Right forelimb (tissue), 1 donor: Measurements from ENCODE around the gene SLC25A43.
"Not testable (repeated sequence)": the region's sequence is repeated elsewhere in the genome, so short reads cannot be mapped to it uniquely, and the experiment has no call there.

Source experiments
- DNase-seq: peaks from one replicate; pipeline ENCODE4 v3.0.0-alpha.2; 2018

Gene SLC25A43

GRCh38 chrX:119468551-119469312 lies 69.6 kb downstream of the SLC25A43 start:
- peak; percentile 82 for DNase-seq

DNA sequence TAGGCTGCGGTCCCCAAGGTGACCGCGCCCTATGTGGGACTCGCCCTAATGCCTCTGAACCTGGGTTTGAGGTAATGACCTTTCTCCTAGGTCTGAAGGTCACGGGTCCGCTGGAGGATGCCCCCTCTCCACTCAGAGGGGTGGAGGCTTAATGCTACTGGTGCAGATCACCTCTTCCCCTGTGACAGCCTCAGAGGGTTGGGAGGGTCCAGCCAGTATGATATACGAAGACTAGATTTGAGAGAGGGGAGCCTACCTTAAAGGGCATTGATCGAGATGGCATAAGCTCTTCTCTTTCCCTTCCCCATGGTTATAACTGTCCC lies 70.1 kb downstream of the SLC25A43 start:
- no peak for DNase-seq

DNA sequence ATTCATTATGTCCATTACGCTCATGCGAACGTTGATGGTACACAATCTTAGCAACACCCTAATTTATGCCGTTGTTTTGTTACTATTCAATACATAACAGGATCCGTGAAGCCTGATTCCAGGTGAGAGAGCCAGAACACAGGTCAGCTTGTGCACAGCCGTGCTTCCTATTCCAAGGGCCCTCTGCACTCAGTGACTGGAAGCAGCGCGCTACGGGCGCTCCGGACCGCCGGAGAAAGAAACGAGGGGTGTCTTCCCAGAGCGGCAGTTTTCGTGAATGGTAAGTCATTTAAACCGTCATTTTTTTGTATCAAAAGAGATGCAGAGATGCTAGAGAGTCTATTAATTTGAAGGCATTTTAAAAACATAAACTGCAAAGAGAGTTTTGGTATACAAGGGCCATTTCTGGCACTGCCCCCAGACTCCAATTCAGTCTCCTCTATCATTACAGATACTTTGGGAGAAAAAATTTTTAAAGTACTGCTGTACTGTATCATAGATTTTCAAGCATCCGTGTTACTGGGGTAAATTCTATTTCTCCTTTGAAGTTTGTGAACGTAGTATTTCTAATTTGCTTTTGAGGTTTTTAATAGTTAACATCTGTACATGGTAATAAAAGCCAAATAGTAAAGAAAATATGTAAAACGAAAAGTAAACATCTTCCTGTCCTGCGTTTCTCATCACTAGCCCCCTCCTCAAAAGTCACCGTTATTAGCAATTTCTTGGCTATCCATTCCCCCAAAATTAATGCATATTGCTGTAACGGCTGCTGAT lies 75.7 kb downstream of the SLC25A43 start:
- DNase-seq, result no peak

GRCh38 chrX:119475389-119476101 lies 76.4 kb downstream of the SLC25A43 start:
- DNase-seq, result no peak

DNA sequence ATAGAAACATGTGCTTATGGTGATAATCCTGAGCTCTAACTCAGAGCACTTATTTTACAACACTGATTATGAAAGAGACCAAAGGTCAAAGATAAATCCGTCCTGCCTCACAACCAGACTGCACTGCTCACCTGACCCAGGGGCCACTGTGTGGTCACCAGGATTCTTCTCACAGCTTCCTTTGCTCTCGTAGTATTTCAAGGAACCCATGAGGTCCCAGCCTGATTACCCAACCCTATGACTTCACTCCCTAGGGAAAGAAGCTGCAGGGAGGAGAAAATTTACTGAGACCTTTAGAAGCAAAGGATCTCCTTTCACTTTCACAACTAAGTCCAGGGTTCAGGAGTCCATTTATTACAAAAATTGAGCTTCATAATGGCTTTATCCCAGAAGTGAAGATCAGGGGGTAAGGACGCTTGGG lies 78.7 kb downstream of the SLC25A43 start:
- DNase-seq, result no peak

- DNase-seq, result no peak
These were observed 79.4 kb downstream of the SLC25A43 start for GRCh38 chrX:119478504-119478903.

DNA sequence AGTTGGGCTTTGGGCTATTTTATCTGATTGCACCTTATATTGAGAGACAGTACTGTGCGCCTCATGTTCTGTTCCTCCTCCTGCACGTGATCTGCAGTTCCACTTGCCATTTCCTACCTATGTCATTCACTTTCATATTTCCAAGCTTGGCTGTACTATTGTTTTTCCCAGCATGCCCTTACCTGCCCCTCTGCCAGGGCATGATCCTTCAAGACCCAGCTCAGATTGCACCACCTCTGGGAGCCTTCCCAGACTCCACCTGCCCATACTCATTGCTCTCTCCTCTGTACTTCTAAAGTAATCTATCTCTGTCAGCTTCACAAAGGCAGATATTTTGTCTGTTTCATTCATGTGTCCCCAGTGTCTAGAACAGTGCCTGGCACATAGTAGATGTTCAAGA lies 80.7 kb downstream of the SLC25A43 start:
- no peak for DNase-seq

DNA sequence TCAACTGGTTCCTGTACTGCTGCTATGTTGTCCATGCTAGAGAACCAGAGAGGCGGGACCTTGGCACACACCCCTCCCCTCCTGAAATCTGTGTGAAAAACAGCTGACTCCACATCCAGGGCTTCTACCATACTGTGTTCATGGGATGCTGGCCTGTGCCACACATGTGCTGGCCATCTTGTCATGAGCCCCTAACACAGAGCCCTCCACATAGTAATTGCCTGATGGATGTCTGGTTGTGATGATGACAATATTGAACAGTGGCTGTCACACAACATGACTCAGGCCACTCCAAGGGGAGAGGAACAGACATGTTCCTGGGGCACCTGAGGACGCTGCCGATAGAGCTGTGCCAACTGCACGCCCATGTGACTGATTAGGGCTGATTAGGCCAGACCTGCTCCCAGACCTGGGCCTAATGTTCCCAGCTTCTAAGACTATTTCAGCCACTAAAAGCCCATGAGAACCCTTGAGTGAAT lies 82.2 kb downstream of the SLC25A43 start:
- no peak for DNase-seq

DNA sequence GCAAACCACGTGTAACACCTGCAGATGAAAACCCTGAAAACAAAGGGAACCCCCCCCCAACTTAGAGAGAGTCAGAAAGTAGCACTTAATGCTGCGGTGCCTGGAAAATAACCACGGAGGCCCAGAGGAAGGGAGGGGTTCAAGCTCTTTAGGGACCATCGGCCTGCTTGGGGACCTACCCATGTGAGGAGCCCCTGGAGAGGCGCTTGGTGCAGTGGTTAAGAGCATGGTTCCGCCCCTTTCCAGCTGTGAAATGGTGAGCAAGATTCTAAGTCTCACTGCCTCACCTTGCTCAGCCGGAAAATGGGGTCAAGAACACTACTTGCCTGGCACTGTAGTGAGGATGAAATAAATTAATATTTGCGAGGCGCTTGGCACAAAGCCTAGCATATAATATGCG lies 82.9 kb downstream of the SLC25A43 start:
- no peak for DNase-seq

DNA sequence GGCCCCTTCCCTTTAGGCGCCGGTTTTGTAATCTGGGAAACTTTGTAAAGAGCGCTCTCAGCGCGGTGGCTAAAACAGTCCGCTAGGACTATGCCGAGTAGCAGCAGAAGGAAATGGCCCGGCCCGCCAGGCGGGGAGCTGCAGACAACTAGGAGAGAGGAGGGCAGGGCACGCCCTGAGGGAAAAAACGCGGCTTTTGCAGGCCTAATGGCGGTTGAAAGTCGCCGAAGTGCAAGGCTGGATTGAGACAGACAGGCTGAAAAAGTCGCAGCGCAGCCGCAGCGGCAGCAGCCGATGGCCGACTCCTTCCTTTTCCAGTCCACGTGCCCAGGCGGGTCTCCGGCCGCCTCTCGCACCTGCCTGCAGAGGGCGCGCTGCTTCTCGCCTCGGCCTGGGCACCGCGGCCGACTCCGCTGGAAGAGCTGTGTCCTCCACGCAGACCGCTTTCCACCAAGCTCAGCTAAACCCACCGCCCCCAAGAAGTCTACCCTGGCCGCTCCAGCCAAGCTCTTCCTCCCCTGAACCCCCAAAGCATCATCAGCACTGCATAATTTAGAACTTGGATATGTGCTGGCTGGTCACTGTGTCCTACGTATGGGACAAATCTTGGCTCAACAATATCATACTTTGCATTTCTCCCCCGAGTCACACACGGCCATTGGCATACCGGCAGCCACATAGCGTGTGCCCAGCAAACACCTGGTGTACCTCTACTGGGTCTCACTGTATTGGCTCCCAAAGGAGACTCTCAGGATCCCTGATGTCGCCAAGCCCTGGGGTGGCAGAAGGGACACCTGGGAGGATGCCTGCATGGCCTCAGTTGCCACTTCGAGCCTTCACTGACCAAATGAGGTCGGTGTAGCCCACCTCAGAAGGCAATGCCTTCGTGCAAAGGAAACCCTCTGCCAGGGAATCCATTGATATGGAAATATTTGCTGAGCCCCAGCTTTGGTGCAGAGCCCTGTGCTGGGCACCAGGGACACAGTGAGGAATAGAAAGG lies 83.6 kb downstream of the SLC25A43 start:
- DNase-seq, result peak; percentile 58

DNA sequence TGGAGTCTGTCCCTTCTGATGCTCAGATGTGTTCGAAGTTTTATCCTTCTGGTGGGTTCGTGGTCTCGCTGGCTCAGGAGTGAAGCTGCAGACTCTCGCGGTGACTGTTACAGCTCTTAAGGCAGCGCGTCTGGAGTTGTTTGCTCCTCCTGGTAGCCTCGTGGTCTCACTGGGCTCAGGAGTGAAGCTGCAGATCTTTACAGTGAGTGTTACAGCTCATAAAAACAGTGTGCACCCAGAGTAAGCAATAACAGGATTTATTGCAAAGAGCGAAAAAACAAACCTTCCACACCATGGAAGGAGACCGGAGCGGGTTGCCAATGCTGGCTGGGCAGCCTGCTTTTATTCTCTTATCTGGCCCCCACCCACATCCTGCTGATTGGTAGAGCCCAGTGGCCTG lies 87.6 kb downstream of the SLC25A43 start:
- no peak for DNase-seq

- not testable (repeated sequence) for DNase-seq
These were observed 88.6 kb downstream of the SLC25A43 start for GRCh38 chrX:119487766-119488165.

DNA sequence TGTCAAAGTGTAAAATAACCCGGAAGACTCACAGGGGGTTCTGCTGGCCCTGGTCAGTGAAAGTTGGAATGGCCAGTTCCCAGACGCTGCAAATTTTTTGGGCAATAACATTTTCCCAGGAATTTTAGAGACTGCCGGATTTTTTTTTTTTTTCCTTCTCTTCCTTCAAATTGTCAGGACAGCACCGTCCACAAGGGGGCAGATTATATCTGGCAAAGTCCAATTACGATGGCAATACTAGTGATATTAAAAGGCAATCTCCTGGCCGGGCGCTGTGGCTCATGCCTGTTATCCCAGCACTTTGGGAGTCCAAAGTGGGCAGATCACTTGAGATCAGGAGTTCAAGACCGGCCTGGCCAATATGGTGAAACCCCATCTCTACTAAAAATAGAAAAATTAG lies 89.6 kb downstream of the SLC25A43 start:
- no peak for DNase-seq

DNA sequence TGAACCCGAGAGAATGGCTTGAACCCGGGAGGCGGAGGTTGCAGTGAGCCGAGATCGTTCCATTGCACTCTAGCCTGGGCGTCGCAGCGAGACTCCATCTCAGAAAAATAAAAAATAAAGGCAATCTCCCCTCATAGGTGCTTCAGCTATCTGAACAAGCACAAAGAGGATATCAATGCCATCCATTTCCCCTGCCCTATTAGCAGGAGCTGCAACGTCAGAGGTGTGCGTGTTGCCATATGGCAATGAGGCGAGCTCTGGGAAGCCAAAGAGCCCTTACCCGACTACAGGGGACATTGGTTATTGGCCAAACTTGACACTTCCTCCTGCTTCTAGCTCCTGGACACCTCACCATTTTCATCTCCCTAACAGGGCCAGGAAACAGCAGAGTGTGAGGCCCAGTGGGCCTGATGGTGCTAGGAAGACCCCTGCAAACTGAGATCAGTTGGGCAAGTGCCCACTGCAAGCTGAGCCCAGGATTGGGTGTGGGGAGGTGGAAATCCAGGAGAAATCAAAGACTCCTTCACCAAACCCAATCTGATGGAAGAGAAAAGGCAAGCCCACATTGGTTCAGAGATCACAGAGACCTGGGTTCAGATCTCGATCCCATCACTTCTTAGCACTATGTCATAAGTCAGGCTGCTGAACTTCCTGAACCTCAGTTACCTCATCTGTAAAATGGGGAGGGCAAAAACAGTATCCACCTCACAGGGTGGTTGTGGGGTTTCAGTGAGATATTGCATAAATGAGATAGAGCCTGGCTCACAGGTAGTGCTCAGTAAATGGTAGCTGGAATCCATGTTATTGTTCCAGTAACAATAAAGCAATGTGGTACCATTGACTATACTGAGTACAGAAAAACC lies 90.3 kb downstream of the SLC25A43 start:
- DNase-seq, result no peak

GRCh38 chrX:119492463-119492862 lies 93.3 kb downstream of the SLC25A43 start:
- DNase-seq, result no peak

GRCh38 chrX:119493851-119494495 lies 94.8 kb downstream of the SLC25A43 start:
- not testable (repeated sequence) for DNase-seq

DNA sequence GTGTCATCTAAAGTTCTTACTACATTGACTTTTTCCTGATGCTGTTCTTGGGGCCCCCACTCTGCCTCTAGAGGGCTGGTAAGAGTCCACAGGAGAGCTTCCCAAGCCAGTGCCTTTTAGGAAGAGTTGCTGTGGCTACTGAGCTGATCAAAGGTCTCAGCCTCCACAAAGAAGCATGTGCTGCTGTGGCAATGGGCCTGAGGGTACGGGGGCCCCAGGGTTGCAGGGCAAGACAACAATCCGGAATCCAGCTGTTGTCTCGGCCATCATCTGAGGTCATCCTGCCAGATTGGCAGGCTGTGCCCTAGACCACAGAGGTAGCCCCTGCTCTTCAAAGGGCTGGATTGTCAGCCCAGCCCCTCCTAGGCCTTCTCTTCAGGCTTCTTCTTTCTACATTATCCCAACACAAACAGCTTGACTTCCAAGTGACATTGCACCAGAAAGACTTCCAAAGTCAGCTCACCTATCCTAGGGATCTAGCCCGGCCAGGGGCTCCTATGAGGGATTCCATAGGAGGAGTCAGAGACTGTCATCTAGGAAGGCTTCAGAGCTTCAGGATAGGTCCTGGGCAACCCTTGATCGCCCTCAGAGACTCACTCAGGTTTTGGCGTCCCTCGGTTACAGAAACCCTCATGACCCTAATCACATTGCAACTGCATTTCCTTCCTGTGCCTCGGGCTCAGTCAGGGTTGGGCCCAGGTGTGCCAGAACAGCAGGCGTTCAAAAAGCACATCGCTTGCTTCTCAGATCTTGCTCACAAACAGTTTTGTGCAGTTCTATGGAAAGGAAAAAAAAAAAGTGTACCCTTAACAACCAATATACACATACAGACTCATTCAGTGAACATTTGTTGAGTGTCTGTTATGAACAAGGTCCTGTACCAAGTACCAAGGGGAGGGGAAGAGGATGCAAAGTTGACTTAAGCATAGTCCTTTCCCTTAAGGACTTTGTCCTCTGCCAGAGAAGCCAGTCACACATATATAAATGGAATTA lies 96.9 kb downstream of the SLC25A43 start:
- DNase-seq, result no peak

- DNase-seq, result no peak
These were observed 98.0 kb downstream of the SLC25A43 start for GRCh38 chrX:119497185-119497584.

DNA sequence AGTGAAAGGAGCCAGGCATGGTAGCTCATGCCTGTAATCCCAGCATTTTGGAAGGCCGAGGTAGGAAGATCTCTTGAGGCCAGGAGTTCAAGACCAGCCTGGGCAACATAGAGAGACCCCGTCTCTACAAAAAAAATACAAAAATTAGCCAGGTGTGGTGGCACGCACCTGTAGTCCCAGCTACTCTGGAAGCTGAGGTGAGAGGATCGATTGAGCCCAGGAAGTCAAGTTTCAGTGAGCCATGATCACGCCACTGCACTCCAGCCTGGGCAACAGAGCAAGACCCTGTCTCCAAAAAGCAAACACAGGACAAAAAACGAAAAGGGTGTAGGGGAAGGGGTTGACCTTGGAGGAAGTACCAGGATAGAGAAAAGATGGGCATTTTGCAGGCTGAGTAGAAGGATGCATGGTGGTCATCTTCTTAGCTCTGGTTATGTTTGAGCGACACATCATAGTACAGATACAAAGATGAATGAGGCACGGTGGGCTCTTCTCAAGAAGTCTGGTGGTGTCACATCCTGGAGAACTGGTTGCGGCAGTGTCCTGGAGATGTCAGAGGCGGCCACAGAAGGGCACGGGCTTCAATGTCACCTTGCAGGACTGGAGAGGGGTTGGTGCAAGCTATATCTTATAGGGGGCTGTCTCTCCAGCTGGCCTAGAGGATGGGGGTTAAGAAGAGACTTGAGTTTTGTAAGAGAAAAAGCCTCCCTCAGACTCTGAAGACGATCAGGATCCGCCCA lies 101.1 kb downstream of the SLC25A43 start:
- no peak for DNase-seq
